T47D (cell line): ENCODE results near the gene B3GNT9.

Experiments
- DNase-seq, 2 experiments: peaks; one replicate each; pipeline versions ENCODE4 v3.0.0 to v3.0.0-alpha.2; 2011 to 2012; ENCODE audit warnings: low read depth in 1 of 2, low spot score in 1 of 2
- JUND ChIP-seq: IDR thresholded peaks from 2 replicates; pipeline ENCODE4 v1.6.1; 2012; ENCODE audit warnings: low read depth
- in situ Hi-C: cut with HindIII; loops from 2 replicates; pipeline ENCODE4 v1.10.0; 2016; ENCODE audit warnings: low sequenced_read_pairs, low pct_unique_long_range_greater_than_20kb

The B3GNT9 gene

DNA sequence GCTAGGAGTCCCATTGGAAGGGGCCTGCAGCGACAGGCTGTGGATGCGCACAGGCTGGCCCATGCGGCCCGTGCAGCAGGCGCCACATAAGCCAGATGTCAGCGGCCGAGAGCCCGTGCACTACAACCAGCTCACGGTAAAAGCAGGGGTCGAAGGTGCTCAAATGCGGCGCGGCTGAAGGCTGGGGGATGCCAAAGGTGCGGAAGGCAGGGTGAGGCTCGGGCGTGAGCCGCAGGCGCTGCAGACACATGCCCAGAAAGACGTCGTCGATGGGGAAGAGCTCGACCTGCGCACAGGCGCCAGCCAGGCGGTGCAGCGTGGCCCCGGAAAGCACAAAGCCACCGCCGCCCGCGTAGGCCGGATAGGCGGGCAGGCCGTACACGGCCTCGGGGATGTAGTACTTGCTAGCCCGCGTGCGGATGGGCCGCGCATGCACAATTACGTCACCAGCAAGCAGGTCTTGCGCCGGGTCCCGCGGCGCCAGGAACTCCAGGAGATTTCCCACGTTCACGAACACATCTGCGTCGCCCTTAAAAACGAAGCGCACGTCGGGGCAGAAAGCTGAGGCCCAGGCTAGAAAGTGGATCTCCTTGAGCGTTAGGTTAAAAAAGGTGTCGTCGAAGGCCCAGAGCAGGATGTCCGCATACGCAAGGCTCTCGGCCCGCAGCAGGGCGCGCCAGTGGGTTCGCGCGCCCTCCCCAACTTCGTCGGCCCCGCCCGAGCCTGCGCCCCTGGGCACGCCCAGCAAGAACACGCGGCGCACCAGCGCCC, 1.3 kb downstream of the B3GNT9 start:
- TF ChIP-seq JUND, result no peak
- in situ Hi-C loops, result no loop called here
- DNase-seq, result no peak

- no peak for DNase-seq
- in situ Hi-C loops, result no loop called here
- no peak for TF ChIP-seq JUND
These were observed 2.0 kb downstream of the B3GNT9 start for GRCh38 chr16:67148656-67149275.

DNA sequence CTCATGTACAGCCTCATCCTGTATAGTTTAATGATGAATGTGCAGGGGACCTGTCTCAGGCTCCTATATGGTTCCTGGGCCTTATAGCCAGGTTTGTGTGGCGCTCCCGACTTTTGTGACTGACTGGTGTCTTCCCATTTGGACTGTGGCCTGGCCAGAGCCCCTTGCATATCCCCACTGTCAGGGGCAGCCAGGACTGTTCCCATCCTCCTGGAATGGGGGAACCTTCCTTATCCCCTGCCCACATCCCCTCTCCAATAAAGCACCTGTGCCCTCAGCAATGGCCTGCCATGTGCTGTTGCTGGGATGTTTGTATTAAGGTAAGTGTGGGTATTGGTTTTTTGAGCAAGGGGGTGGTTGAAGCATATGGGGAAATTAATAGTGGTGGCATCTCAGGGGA, 2.6 kb downstream of the B3GNT9 start:
- no peak for DNase-seq
- in situ Hi-C loops, result no loop called here
- TF ChIP-seq JUND, result no peak

DNA sequence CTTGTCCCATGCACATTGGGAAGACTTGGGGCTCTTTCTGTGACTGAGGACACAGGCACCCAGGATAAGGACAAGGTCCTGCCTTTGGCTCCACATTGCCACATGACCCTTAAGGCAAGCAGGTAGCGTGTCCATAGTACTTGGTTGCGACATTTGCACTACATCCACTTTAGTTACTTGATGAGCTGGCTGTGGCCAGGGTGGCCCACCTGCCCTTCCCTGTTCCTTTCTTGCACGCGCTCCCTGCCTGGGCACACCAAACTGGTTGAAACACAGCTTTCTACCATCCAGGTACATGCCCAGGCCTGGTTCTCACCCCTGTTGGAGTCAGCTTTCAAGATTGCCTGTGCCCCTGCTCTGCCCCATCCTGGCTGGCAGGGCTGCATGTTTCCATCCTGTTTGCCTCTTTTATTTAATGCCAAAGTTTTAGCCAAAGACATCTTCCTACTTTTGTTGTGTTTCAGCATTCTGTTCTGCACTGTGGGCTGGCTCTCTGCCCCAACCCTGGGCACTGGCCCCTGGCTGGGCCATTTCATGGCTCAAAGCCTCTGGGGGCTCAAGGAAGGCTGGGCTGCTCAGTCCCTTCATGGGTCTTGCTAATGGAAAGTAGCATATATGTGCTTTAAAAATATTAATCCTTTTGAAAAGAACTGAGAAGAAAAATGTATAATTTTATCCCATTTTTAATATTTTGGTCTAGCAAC, 3.2 kb downstream of the B3GNT9 start:
- in situ Hi-C loops, result no loop called here
- no peak for TF ChIP-seq JUND
- DNase-seq, result no peak

DNA sequence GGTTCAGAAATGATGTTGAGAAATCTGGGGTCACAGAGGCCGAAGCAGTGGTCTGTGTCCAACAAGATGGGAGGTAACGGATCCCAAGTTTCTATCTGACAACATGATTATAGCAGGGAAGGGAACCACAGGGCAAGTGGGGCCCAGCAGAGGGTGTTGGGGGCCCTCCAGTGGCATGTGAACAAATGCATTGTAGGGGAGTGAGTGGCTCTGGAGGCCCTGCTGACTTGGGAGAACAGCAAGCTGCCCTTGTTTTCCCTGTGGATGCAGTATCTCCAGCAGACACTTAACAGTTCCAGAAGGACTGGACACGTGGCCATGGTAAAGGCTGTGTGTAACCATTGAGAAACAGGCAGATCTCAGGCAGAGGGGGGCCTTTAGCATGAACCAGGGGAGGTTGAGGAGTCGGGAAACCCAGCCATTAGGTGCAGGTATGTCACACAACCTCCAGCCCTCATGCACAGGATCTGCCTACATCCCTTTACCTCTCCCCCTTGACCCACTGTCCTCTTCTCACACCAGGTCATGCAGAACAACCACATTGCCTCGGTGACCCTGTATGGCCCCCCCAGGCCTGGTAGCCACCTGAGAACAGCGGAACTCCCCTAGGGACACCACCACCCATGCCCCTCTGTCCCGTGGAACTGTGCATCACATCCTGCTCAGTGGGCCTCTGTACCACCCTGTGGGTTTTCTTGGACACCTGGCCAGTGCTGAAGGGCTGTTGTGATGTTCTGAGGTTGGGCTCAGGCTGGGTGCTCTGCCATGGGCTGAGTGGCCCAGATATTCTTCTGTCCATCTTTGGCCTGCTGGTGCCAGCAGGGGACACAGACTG, 4.1 kb downstream of the B3GNT9 start:
- TF ChIP-seq JUND, result no peak
- DNase-seq, result no peak
- in situ Hi-C loops, result no loop called here

- no peak for DNase-seq
- in situ Hi-C loops, result no loop called here
- no peak for TF ChIP-seq JUND
These were observed 5.1 kb downstream of the B3GNT9 start for GRCh38 chr16:67145746-67146145.

DNA sequence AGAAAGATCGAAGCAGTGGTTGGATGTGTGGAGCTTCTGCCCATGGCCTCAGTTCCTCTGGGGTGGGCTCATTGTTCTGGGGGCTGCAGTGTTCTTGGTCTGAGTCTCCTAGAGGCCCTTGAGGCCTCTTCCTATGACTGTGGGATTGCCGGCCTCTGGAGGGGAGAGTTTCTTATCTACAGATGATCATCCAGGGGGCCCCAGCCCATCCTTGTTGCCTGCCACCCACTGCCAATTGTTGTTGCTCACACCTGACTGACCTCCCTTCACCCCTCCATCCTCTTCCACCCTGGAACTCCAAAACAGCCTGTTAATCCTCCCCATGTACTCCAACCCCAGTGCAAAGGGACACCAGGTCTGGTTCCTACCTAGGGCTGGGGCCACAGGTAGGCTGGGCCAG, 5.9 kb downstream of the B3GNT9 start:
- in situ Hi-C loops, result no loop called here
- no peak for TF ChIP-seq JUND
- DNase-seq, result no peak

DNA sequence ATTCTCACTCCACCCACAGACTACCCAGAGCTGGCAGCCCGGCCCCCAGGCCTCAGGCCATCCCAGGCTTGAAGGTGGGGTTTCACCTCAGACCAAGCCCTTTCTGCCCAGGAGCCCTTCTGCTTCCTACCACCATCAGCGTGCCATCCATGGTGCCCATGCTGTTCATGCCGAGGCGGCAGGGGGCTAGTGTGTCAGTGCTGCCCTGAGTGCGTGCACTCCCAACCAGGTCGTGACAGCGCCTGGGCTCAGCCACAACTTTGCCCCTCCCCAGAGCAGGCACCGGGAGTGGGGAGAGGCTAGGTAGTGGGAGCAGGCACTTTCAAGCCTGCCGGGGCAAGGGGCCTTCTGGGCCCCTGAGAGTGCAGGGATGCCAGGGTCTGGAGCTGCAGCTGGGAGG, 8.5 kb downstream of the B3GNT9 start:
- in situ Hi-C loops, result no loop called here
- TF ChIP-seq JUND, result no peak
- DNase-seq, result no peak

- no peak for DNase-seq
- in situ Hi-C loops, result no loop called here
- TF ChIP-seq JUND, result no peak
These were observed 9.4 kb downstream of the B3GNT9 start for GRCh38 chr16:67141391-67141790.

- in situ Hi-C loops, result no loop called here
- TF ChIP-seq JUND, result no peak
- DNase-seq, result no peak
These were observed 13.2 kb downstream of the B3GNT9 start for GRCh38 chr16:67137605-67138004.

DNA sequence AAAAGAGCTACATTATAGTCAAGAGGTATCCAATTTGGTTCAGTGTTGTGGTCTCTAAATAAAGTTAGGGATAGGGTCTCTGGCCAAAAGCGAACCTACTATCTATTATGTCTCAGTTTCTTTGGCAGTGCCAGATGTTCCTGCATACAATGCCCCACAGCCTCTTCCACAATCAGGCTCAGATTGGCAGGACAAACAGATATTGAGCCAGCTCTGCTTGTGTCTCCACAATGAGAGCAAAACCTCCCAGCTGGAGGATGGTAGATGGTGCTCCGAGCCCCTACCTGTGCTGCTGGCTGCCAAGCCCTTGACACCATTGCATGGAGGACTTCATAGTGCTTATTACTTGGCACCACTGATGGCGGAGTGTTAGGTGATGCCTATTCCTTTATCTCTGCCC, 21.4 kb downstream of the B3GNT9 start:
- in situ Hi-C loops, result no loop called here
- no peak for DNase-seq
- no peak for TF ChIP-seq JUND

DNA sequence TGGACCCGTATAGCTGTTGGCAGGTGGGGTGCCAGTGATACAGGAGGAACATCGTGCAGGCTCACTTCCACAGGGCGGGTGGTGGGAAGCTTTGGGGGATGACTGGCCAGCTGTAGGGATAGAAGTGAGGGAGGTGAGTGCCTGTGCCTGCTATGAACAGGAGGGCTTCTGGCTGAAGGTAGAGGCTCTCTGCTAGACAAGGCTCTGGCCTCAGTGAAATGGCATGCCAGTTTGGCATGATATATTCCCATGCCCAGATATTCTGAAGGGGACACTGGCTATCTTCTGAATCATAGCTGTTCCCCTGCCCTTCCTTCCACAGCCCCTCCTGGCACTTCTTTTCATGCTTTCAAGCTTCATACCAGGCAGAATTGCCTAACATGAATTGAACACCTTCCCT, 21.9 kb downstream of the B3GNT9 start:
- DNase-seq, result no peak
- TF ChIP-seq JUND, result no peak
- in situ Hi-C loops, result no loop called here
